C4-2B (cell line): ENCODE measurements around the gene COA8.

ENCODE experiments used
- H3K27ac ChIP-seq: fragments of 450-650 bp; 2 replicates; pipeline ENCODE4 v1.5.1; 2017
- CTCF ChIP-seq: fragments of 450-650 bp; conservative IDR thresholded peaks from 2 replicates; pipeline ENCODE4 v1.5.1; 2017; ENCODE audit warnings: mild to moderate bottlenecking
- ZFX ChIP-seq: fragments of 450-650 bp; IDR thresholded peaks from 2 replicates; pipeline ENCODE4 v1.6.1; 2017

COA8 gene

GRCh38 chr14:103519043-103519836 lies 43.5 kb upstream of the COA8 start:
- TF ChIP-seq CTCF = no peak
- TF ChIP-seq ZFX = peak; percentile 25; the same call in 1 of the 2 replicates
- H3K27ac ChIP-seq = peak overlapping the region; percentile 96

- TF ChIP-seq CTCF (no peak), ZFX (no peak)
- peak overlapping the region; percentile 96 for H3K27ac ChIP-seq
Measured at GRCh38 chr14:103519837-103520212, 42.9 kb upstream of the COA8 start.

GRCh38 chr14:103520269-103520656 lies 42.5 kb upstream of the COA8 start:
- no peak for TF ChIP-seq ZFX
- no peak for TF ChIP-seq CTCF
- peak overlapping the region; percentile 96 for H3K27ac ChIP-seq

GRCh38 chr14:103520657-103521437 lies 41.9 kb upstream of the COA8 start:
- peak overlapping the region; percentile 96 for H3K27ac ChIP-seq
- TF ChIP-seq CTCF (no peak; the same call in 1 of the 2 replicates), ZFX (no peak)

GRCh38 chr14:103521438-103521950 lies 41.3 kb upstream of the COA8 start:
- H3K27ac ChIP-seq = peak overlapping the region; percentile 96
- TF ChIP-seq ZFX (0 out of 2 replicates have a peak, but pooled peaks have one; percentile 38), CTCF (no peak; the same call in 1 of the 2 replicates)

GRCh38 chr14:103521951-103522563 lies 40.7 kb upstream of the COA8 start:
- H3K27ac ChIP-seq = peak overlapping the region; percentile 96
- TF ChIP-seq ZFX = no peak
- TF ChIP-seq CTCF = no peak
